ENCODE measurements around the gene CPTP. TPM values are rescaled to one million over a fixed set of nuclear protein-coding genes. Genes with fewer than 3 reads are reported as not detected.

Gene CPTP
- total RNA-seq, 1 donor from 2014 or later = 1.0 TPM

GRCh38 chr1:1281533-1282321, 42.9 kb upstream of the CPTP start:
- Mint-ChIP-seq H3K27me3 (ENCODE audit: insufficient read depth, low read depth) (peaks cover 5% of the 10 kb centered on the region), H3K9me3 (no peaks in the 10 kb centered on the region), H3K4me3 (no peak overlapping the region), H3K27ac (no peak overlapping the region), H3K36me3 (no peaks in the 10 kb centered on the region), H3K4me1 (peaks cover 11% of the 10 kb centered on the region)
- Histone ChIP-seq H3K27ac (no peak overlapping the region), H3K4me3 (no peak overlapping the region), H3F3A (ENCODE audit: low read depth) (peaks cover 10% of the 10 kb centered on the region), H2AFZ (replicated peaks) (no peak overlapping the region), H3K27me3 (no peaks in the 10 kb centered on the region), H4K20me1 (ENCODE audit: low read depth) (no peaks in the 10 kb centered on the region), H3K4me2 (no peak overlapping the region), H3K9ac (no peak overlapping the region), H3K36me3 (no peaks in the 10 kb centered on the region), H3K4me1 (no peaks in the 10 kb centered on the region), H3K79me2 (ENCODE audit: low read depth) (no peaks in the 10 kb centered on the region), H3K9me3 (ENCODE audit: low read depth) (no peaks in the 10 kb centered on the region)
- TF ChIP-seq EZH2 (IDR thresholded peaks at IDR 0.05) = no peak
- TF ChIP-seq CTCF (IDR thresholded peaks at IDR 0.05) = no peak
- no peak for TF ChIP-seq EZH2phosphoT487 (IDR thresholded peaks at IDR 0.05)
- DNase-seq (ENCODE audit: low spot score) = no peak

GRCh38 chr1:1282998-1283397, 41.6 kb upstream of the CPTP start:
- H3K4me3 Mint-ChIP-seq = no peak overlapping the region
- Histone ChIP-seq H4K20me1 (ENCODE audit: low read depth) (no peaks in the 10 kb centered on the region), H3K36me3 (no peaks in the 10 kb centered on the region), H3K4me2 (no peak overlapping the region), H3K9ac (no peak overlapping the region), H2AFZ (replicated peaks) (no peak overlapping the region), H3K4me1 (no peaks in the 10 kb centered on the region), H3K27ac (no peak overlapping the region), H3K79me2 (ENCODE audit: low read depth) (no peaks in the 10 kb centered on the region), H3K4me3 (no peak overlapping the region), H3K27me3 (no peaks in the 10 kb centered on the region), H3K9me3 (ENCODE audit: low read depth) (no peaks in the 10 kb centered on the region), H3F3A (ENCODE audit: low read depth) (peaks cover 10% of the 10 kb centered on the region)
- no peak for DNase-seq (ENCODE audit: low spot score)
- peak overlapping the region; percentile 34 for H3K27ac Mint-ChIP-seq
- no peaks in the 10 kb centered on the region for H3K9me3 Mint-ChIP-seq
- peaks cover 5% of the 10 kb centered on the region for H3K27me3 Mint-ChIP-seq (ENCODE audit: insufficient read depth, low read depth)
- TF ChIP-seq EZH2 (IDR thresholded peaks at IDR 0.05) = no peak
- TF ChIP-seq EZH2phosphoT487 (IDR thresholded peaks at IDR 0.05) = no peak
- TF ChIP-seq CTCF (IDR thresholded peaks at IDR 0.05) = no peak
- peaks cover 11% of the 10 kb centered on the region for H3K4me1 Mint-ChIP-seq
- no peaks in the 10 kb centered on the region for H3K36me3 Mint-ChIP-seq

GRCh38 chr1:1283821-1284220, 40.8 kb upstream of the CPTP start:
- Histone ChIP-seq H4K20me1 (ENCODE audit: low read depth) (no peaks in the 10 kb centered on the region), H3K36me3 (no peaks in the 10 kb centered on the region), H3K4me1 (no peaks in the 10 kb centered on the region), H3K9ac (no peak overlapping the region), H3K4me3 (no peak overlapping the region), H3F3A (ENCODE audit: low read depth) (peaks cover 10% of the 10 kb centered on the region), H3K9me3 (ENCODE audit: low read depth) (no peaks in the 10 kb centered on the region), H3K27me3 (no peaks in the 10 kb centered on the region), H3K27ac (no peak overlapping the region), H3K79me2 (ENCODE audit: low read depth) (no peaks in the 10 kb centered on the region), H2AFZ (replicated peaks) (no peak overlapping the region), H3K4me2 (no peak overlapping the region)
- no peaks in the 10 kb centered on the region for H3K36me3 Mint-ChIP-seq
- peaks cover 5% of the 10 kb centered on the region for H3K27me3 Mint-ChIP-seq (ENCODE audit: insufficient read depth, low read depth)
- peaks cover 11% of the 10 kb centered on the region for H3K4me1 Mint-ChIP-seq
- TF ChIP-seq CTCF (IDR thresholded peaks at IDR 0.05) (no peak), EZH2 (IDR thresholded peaks at IDR 0.05) (no peak)
- no peaks in the 10 kb centered on the region for H3K9me3 Mint-ChIP-seq
- DNase-seq (ENCODE audit: low spot score) = peak; percentile 57
- no peak overlapping the region for H3K4me3 Mint-ChIP-seq
- no peak overlapping the region for H3K27ac Mint-ChIP-seq

Measured in neural progenitor cell (in vitro differentiated cells).